K562 (cell line): ENCODE data around the gene RSPH1. TPM values are rescaled to one million over a fixed set of nuclear protein-coding genes. Genes with fewer than 3 reads are reported as not detected.

Source experiments
- ATF7 ChIP-seq: fragments of 450-650 bp; IDR thresholded peaks from 2 replicates; pipeline ENCODE4 v1.7.1; 2014; ENCODE audit warnings: mild to moderate bottlenecking, moderate library complexity
- BHLHE40 ChIP-seq: IDR thresholded peaks from 2 replicates; pipeline ENCODE4 v1.6.1; 2011; ENCODE audit warnings: low read length, improper control_type of control experiment
- CHD4 ChIP-seq: fragments of 200-600 bp; sonication (generic); IDR thresholded peaks from 3 replicates; pipeline ENCODE4 v1.6.1; 2012; ENCODE audit warnings: low read depth, mild to moderate bottlenecking, mixed read lengths, low read length, inconsistent platforms; ENCODE audit not compliant: insufficient read depth, insufficient replicate concordance, poor library complexity, severe bottlenecking
- CTCF ChIP-seq, 3 experiments: IDR thresholded peaks in 2 of 3; conservative IDR thresholded peaks in 1 of 3; 2 replicates each; pipeline ENCODE4 v1.5.1; 2011 to 2012; ENCODE audit warnings: low read length in 3 of 3, mild to moderate bottlenecking in 3 of 3, control low read depth in 2 of 3, improper control_type of control experiment in 1 of 3, inconsistent platforms in 1 of 3, low read depth in 1 of 3, mixed read lengths in 1 of 3, moderate library complexity in 1 of 3; ENCODE audit not compliant: insufficient read depth in 2 of 3
- CXXC5 ChIP-seq: fragments of 250-450 bp; sonication (Bioruptor Pico); IDR thresholded peaks from 2 replicates; pipeline ENCODE4 v1.8.0; 2022; ENCODE audit warnings: inconsistent platforms, mild to moderate bottlenecking, moderate library complexity
- DIDO1 ChIP-seq: fragments of 450-650 bp; IDR thresholded peaks from 2 replicates; pipeline ENCODE4 v1.6.1; 2016; ENCODE audit warnings: low read depth, missing biosample characterization, missing genetic modification characterization
- EGR1 ChIP-seq: fragments of 450-650 bp; conservative IDR thresholded peaks from 2 replicates; pipeline ENCODE4 v1.6.1; 2017; ENCODE audit warnings: mild to moderate bottlenecking
- ESRRA ChIP-seq: fragments of 450-650 bp; IDR thresholded peaks from 2 replicates; pipeline ENCODE4 v1.6.1; 2014; ENCODE audit warnings: low read depth, mild to moderate bottlenecking, moderate library complexity, borderline replicate concordance
- FIP1L1 ChIP-seq: fragments of 200-400 bp; formaldehyde crosslinking; IDR thresholded peaks from 2 replicates; pipeline ENCODE4 v1.6.1; 2018; ENCODE audit warnings: mild to moderate bottlenecking, low read depth, low read length; ENCODE audit not compliant: poor library complexity, severe bottlenecking
- FOXJ2 ChIP-seq: fragments of 200-800 bp; sonication (Bioruptor generic); IDR thresholded peaks from 2 replicates; pipeline ENCODE4 v1.6.1; 2016; ENCODE audit warnings: missing genetic modification characterization, missing compliant biosample characterization
- GMEB1 ChIP-seq: fragments of 250-450 bp; sonication (Bioruptor Pico); IDR thresholded peaks from 2 replicates; pipeline ENCODE4 v1.4.0; 2020; ENCODE audit warnings: mild to moderate bottlenecking
- HNRNPK ChIP-seq: fragments of 200-400 bp; formaldehyde crosslinking; IDR thresholded peaks from one replicate; pipeline ENCODE4 v1.6.1; 2018; ENCODE audit warnings: mild to moderate bottlenecking, low read depth, low read length; ENCODE audit not compliant: poor library complexity, severe bottlenecking
- HNRNPL ChIP-seq: fragments of 200-400 bp; formaldehyde crosslinking; IDR thresholded peaks from 2 replicates; pipeline ENCODE4 v1.6.1; 2017; ENCODE audit warnings: low read depth, mild to moderate bottlenecking, low read length
- MEF2A ChIP-seq: IDR thresholded peaks from 2 replicates; pipeline ENCODE4 v1.6.1; 2011; ENCODE audit warnings: low read depth, mild to moderate bottlenecking, low read length, moderate library complexity; ENCODE audit not compliant: control insufficient read depth
- NFYB ChIP-seq: IDR thresholded peaks from 2 replicates; pipeline ENCODE4 v1.6.1; 2011; ENCODE audit warnings: mild to moderate bottlenecking, moderate library complexity; ENCODE audit not compliant: insufficient read length; ENCODE audit errors: extremely low read depth
- NRF1 ChIP-seq, 2 experiments: fragments of 450-650 bp; IDR thresholded peaks in 1 of 2; conservative IDR thresholded peaks in 1 of 2; 2 replicates each; pipeline ENCODE4 v1.6.1; 2014; ENCODE audit warnings: mild to moderate bottlenecking in 2 of 2
- PHF20 ChIP-seq: fragments of 450-650 bp; IDR thresholded peaks from 2 replicates; pipeline ENCODE4 v1.6.1; 2018; ENCODE audit not compliant: partially characterized antibody
- RFX1 ChIP-seq: fragments of 450-650 bp; IDR thresholded peaks from 2 replicates; pipeline ENCODE4 v1.6.1; 2016; ENCODE audit warnings: mild to moderate bottlenecking, moderate library complexity
- SFPQ ChIP-seq: fragments of 200-400 bp; formaldehyde crosslinking; IDR thresholded peaks from 2 replicates; pipeline ENCODE4 v1.6.1; 2017; ENCODE audit warnings: mild to moderate bottlenecking, low read depth, low read length, moderate library complexity
- ZNF212 ChIP-seq: fragments of 450-650 bp; formaldehyde crosslinking; IDR thresholded peaks from 2 replicates; pipeline ENCODE4 v1.4.0; 2020; ENCODE audit warnings: mild to moderate bottlenecking
- ZNF274 ChIP-seq: IDR thresholded peaks from 2 replicates; pipeline ENCODE4 v1.6.1; 2011; ENCODE audit warnings: low read depth, mild to moderate bottlenecking, low read length, moderate library complexity, borderline replicate concordance
- ZNF408 ChIP-seq: fragments of 250-450 bp; sonication (Bioruptor Pico); IDR thresholded peaks from 2 replicates; pipeline ENCODE4 v1.4.0; 2020; ENCODE audit warnings: low read depth, mild to moderate bottlenecking, moderate library complexity
- ZNF785 ChIP-seq: fragments of 250-450 bp; sonication (Bioruptor Pico); IDR thresholded peaks from 2 replicates; pipeline ENCODE4 v1.4.0; 2020; ENCODE audit warnings: mild to moderate bottlenecking
- polyA plus RNA-seq, 8 experiments: library from polyadenylated mRNA; depleted of rRNA in 4 of 8; stranded (reverse) in 5 of 8; unstranded in 3 of 8; fragments of >200 nt; fragmentation: Nextera tagmentation in 2 of 8; fragmentation: Illumina TruSeq in 1 of 8; extraction: Ambion mirVana in 2 of 8; extraction: Trizol in 1 of 8; gene quantifications; 2 replicates each; pipeline versions ENCODE4 v1.2.1 to v1.2.3, GENCODE V29; 2011 to 2014; ENCODE audit warnings: inconsistent platforms in 1 of 8, missing spikeins in 1 of 8
- total RNA-seq, 7 experiments: library from RNA; depleted of rRNA in 6 of 7; stranded (reverse); fragments of >200 nt in 6 of 7; fragmentation: Illumina TruSeq in 2 of 7; extraction: Trizol in 2 of 7; gene quantifications; 2 replicates each; pipeline versions ENCODE4 v1.2.1 to v1.2.3, GENCODE V29; 2011 to 2021; ENCODE audit warnings: low replicate concordance in 1 of 7

RSPH1 gene
- total and polyA plus RNA-seq, 9 of the 15 experiments (the other 6 are each of a cell fraction or from before 2014, with no cell fraction given), result 0.17 TPM; not detected in 8

GRCh38 chr21:42496120-42496838 lies at the start of gene RSPH1 (continued):
- peak; percentile 72 to 79 for TF ChIP-seq NRF1 (conservative IDR thresholded peaks at IDR 0.05 in 1 of 2, IDR thresholded peaks at IDR 0.05 in 1 of 2)
- TF ChIP-seq CHD4, result no peak
- TF ChIP-seq FOXJ2 (tag), result peak; percentile 41; the same call in 1 of the 2 replicates
- TF ChIP-seq ZNF274, result no peak
- TF ChIP-seq ZNF785 (CRISPR knock-in tag), result no peak
- TF ChIP-seq EGR1, result peak; percentile 58
- TF ChIP-seq CXXC5 (CRISPR knock-in tag), result peak; percentile 95
- peak; percentile 36; the same call in 1 of the 2 replicates for TF ChIP-seq ESRRA
- TF ChIP-seq HNRNPK, result no peak
- TF ChIP-seq ZNF408 (CRISPR knock-in tag), result no peak
- TF ChIP-seq GMEB1 (CRISPR knock-in tag), result peak; percentile 59
- no peak for TF ChIP-seq ZNF212
- TF ChIP-seq DIDO1 (tag), result no peak
- no peak for TF ChIP-seq MEF2A
- TF ChIP-seq HNRNPL, result peak; percentile 58; the same call in 1 of the 2 replicates
- TF ChIP-seq SFPQ, result no peak
- peak; percentile 21 for TF ChIP-seq PHF20
- TF ChIP-seq ATF7, result peak; percentile 84
- TF ChIP-seq FIP1L1, result peak; percentile 25
- TF ChIP-seq RFX1, result peak; percentile 100
- peak in 1 of 3 experiments; percentile 1; a peak in 1 of 6 replicates for TF ChIP-seq CTCF (IDR thresholded peaks at IDR 0.05 in 2 of 3, conservative IDR thresholded peaks at IDR 0.05 in 1 of 3; ENCODE audit: insufficient read depth in 2 of 3, low read depth in 1 of 3, low read length in 3 of 3)
- peak; percentile 53 for TF ChIP-seq NFYB
- TF ChIP-seq BHLHE40, result 0 out of 2 replicates have a peak, but pooled peaks have one; percentile 35
